Lower leg skin (tissue), 4 donors: Measurements from ENCODE around the gene TMEM9. TPM values are rescaled to one million over a fixed set of nuclear protein-coding genes. Genes with fewer than 3 reads are reported as not detected.
A peak's percentile ranks its signal among the peaks of the same experiment; 100 is the strongest.

Experiments
- DNase-seq, 2 donors: peaks; one replicate each; pipeline ENCODE4 v3.0.0-alpha.2; 2019; ENCODE audit warnings: low spot score in 2 of 2
- H3K4me3 ChIP-seq: fragments of 200-600 bp; sonication (generic); 2 replicates; pipeline ENCODE4 v1.5.1; 2017; ENCODE audit warnings: mild to moderate bottlenecking, low read depth; ENCODE audit not compliant: poor library complexity, severe bottlenecking
- CTCF ChIP-seq, 3 donors: fragments of 450-650 bp; IDR thresholded peaks; one replicate each; pipeline ENCODE4 v1.5.1; 2016; ENCODE audit warnings: antibody characterized with exemption in 3 of 3, mild to moderate bottlenecking in 3 of 3, moderate library complexity in 2 of 3
- POLR2A ChIP-seq, 2 donors: fragments of 450-650 bp; IDR thresholded peaks; one replicate each; pipeline ENCODE4 v1.6.1; 2016 to 2017; ENCODE audit warnings: antibody characterized with exemption in 2 of 2, mild to moderate bottlenecking in 1 of 2, moderate library complexity in 1 of 2
- WGBS, 2 donors: methylation state at CpG; one replicate each; pipeline ENCODE4 v1.1.5; 2018; 5-methylcytosine and 5-hydroxymethylcytosine counted together
- intact Hi-C: fragments of 100-400 bp; cut with DNase I; formaldehyde crosslinking; loops from one replicate; pipeline ENCODE4 v1.15.0; 2023; ENCODE audit warnings: low total_unique reads
- total RNA-seq, 4 donors: library from RNA; depleted of rRNA; stranded (reverse); fragments of >200 nt; gene quantifications; one replicate each; pipeline ENCODE4 v1.1.0, GENCODE V29; 2016

Gene TMEM9
- total RNA-seq, 4 donors from 2014 or later = 32.3 to 48.5 (median 45.9) TPM

GRCh38 chr1:201114245-201115131 is 39.8 kb downstream of the TMEM9 start:
- TF ChIP-seq POLR2A (IDR thresholded peaks at IDR 0.05) (no peak), CTCF (IDR thresholded peaks at IDR 0.05) (peak in 2 of 3 donors; percentile 10 to 49)
- 4 to 7% methylated on average over 29 to 52 of the region's 88 CpGs for WGBS, 2 donors

GRCh38 chr1:201113451-201114244 is 40.6 kb downstream of the TMEM9 start:
- WGBS, 2 donors = 36 to 42% methylated on average over 16 to 17 of the region's 17 CpGs
- no peak for DNase-seq
- intact Hi-C loops = no loop called here
- TF ChIP-seq POLR2A (IDR thresholded peaks at IDR 0.05) (no peak), CTCF (IDR thresholded peaks at IDR 0.05) (no peak)
- no peak overlapping the region for H3K4me3 ChIP-seq

More at GRCh38 chr1:201114245-201115131, 39.8 kb downstream of the TMEM9 start:
- intact Hi-C loops = loop anchor here (5.0 kb wide), 1 partner anchor 142 kb away; no protein-coding TSS in a partner anchor
- peak; percentile 82 to 97 for DNase-seq
- peak overlapping the region; percentile 32 for H3K4me3 ChIP-seq

DNA sequence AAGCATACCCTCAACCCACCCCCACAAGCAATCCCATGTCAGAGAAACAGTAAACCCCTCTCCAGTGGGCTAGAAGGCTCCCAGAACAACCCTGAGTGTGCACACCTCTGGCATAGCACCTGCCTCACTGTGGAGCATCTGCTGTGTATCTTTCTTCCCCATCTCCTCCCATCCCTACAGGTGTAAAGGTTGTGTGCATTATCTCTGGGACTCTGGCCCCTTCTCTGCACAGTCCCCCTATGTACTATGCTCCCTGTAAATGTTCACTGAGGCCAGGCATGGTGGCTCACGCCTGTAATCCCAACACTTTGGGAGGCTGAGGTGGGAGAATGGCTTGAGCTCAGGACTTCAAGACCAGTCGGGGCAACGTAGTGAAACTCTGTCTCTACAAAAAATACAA is 41.3 kb downstream of the TMEM9 start:
- TF ChIP-seq CTCF (IDR thresholded peaks at IDR 0.05) (no peak), POLR2A (IDR thresholded peaks at IDR 0.05) (no peak)
- H3K4me3 ChIP-seq = no peak overlapping the region
- WGBS, 2 donors = 88 to 90% methylated on average over 3 of the region's 3 CpGs
- intact Hi-C loops = no loop called here
- no peak for DNase-seq

DNA sequence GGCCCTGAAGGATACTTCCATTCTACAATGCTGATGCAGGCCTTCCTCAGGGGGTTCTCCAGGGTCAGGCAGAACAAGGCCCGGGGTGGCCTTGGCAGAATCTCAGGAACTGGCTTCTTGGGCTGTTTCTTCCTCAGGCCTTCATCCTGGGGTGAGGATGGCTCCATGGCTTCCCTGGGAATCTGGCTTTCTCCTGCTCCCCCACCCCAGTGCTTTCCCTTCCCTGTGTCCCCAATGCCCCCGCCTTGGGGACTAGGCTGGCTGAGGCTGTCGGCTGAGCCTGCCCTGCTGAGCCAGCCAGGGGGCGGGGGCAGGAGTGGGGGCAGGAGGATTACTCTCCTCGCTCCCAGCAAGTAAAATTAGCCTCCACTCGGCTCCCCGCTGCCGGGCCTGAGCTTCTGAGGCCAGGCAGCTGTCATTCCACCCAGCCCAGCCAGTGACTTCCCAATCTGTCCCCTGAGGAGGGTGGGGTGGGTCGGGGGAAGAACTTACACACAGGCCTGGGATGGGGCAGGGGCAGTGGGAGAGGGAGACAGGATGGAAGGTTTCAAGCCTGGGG is 42.0 kb downstream of the TMEM9 start, which contains the start of gene CACNA1S:
TSS of gene CACNA1S (minus strand) at position 254 of the 559 bp plus-strand sequence. CDS start at position 167, 87 bp downstream.
- TF ChIP-seq CTCF (IDR thresholded peaks at IDR 0.05) (no peak), POLR2A (IDR thresholded peaks at IDR 0.05) (no peak)
- 88 to 96% methylated on average over 9 of the region's 9 CpGs for WGBS, 2 donors
- no peak within 1 kb of the TSS for H3K4me3 ChIP-seq
- no peak for DNase-seq
- intact Hi-C loops = no loop called here

- H3K4me3 ChIP-seq = no peak overlapping the region
- WGBS, 2 donors = 85 to 92% methylated on average over 3 of the region's 3 CpGs
- no peak for TF ChIP-seq CTCF (IDR thresholded peaks at IDR 0.05)
- TF ChIP-seq POLR2A (IDR thresholded peaks at IDR 0.05) = no peak
- intact Hi-C loops = no loop called here
- DNase-seq = no peak
Measured at GRCh38 chr1:201111672-201112071, 42.6 kb downstream of the TMEM9 start.
